ENCODE measurements around the gene HCAR2. TPM values are rescaled to one million over a fixed set of nuclear protein-coding genes. Genes with fewer than 3 reads are reported as not detected.
A peak's percentile ranks its signal among the peaks of the same experiment; 100 is the strongest.
"Not testable (repeated sequence)": the region's sequence is repeated elsewhere in the genome, so short reads cannot be mapped to it uniquely, and the experiment has no call there.

HCAR2 gene
- total and polyA plus RNA-seq, 3 experiments from 2014 or later, result not detected

GRCh38 chr12:122668268-122668667 is 34.9 kb downstream of the HCAR2 start:
- H3K27ac Mint-ChIP-seq, result no peak overlapping the region
- POLR2A ChIA-PET, result no interaction called here

GRCh38 chr12:122665759-122666158 is 37.4 kb downstream of the HCAR2 start:
- Histone ChIP-seq H3K4me1 (ENCODE audit: insufficient read depth, low read length) (no peaks in the 10 kb centered on the region), H3K27ac (ENCODE audit: low read depth, low read length) (no peak overlapping the region), H3K36me3 (ENCODE audit: insufficient read depth, low read length) (no peaks in the 10 kb centered on the region), H3K4me3 (ENCODE audit: low read length) (no peak overlapping the region), H3K27me3 (ENCODE audit: insufficient read depth, low read length, poor library complexity, severe bottlenecking) (no peaks in the 10 kb centered on the region), H3K9me3 (ENCODE audit: low read length) (no peaks in the 10 kb centered on the region)
- peaks cover 0 to 3% of the 10 kb centered on the region in 2 donors for H3K27me3 Mint-ChIP-seq
- H3K27ac Mint-ChIP-seq, result no peak overlapping the region
- H3K9me3 Mint-ChIP-seq, result no peaks in the 10 kb centered on the region
- CTCF ChIA-PET, result no interaction called here
- H3K4me3 Mint-ChIP-seq, result no peak overlapping the region
- POLR2A ChIA-PET, result no interaction called here
- no peaks in the 10 kb centered on the region for H3K36me3 Mint-ChIP-seq
- H3K4me1 Mint-ChIP-seq, result peaks cover 0 to 2% (median 0%) of the 10 kb centered on the region in 3 donors
- no peak for DNase-seq

More at GRCh38 chr12:122668268-122668667, 34.9 kb downstream of the HCAR2 start:
- no peak for DNase-seq
- H3K4me1 Mint-ChIP-seq, result peaks cover 0 to 2% (median 0%) of the 10 kb centered on the region in 3 donors
- H3K36me3 ChIP-seq (ENCODE audit: insufficient read depth, low read length), result no peaks in the 10 kb centered on the region
- no peaks in the 10 kb centered on the region for H3K36me3 Mint-ChIP-seq
- H3K9me3 Mint-ChIP-seq, result no peaks in the 10 kb centered on the region
- H3K27me3 ChIP-seq (ENCODE audit: insufficient read depth, low read length, poor library complexity, severe bottlenecking), result no peaks in the 10 kb centered on the region
- no peak overlapping the region for H3K27ac ChIP-seq (ENCODE audit: low read depth, low read length)
- H3K4me1 ChIP-seq (ENCODE audit: insufficient read depth, low read length), result no peaks in the 10 kb centered on the region
- H3K4me3 ChIP-seq (ENCODE audit: low read length), result no peak overlapping the region
- CTCF ChIA-PET, result interaction anchor here (1.2 kb wide), 1 partner anchor 15 kb away, joined by 3 read pairs; no protein-coding TSS in a partner anchor
- no peak overlapping the region for H3K4me3 Mint-ChIP-seq
- H3K27me3 Mint-ChIP-seq, result peaks cover 0 to 6% of the 10 kb centered on the region in 2 donors
- no peaks in the 10 kb centered on the region for H3K9me3 ChIP-seq (ENCODE audit: low read length)

- Histone ChIP-seq H3K27ac (ENCODE audit: low read depth, low read length) (no peak overlapping the region), H3K4me1 (ENCODE audit: insufficient read depth, low read length) (no peaks in the 10 kb centered on the region), H3K4me3 (ENCODE audit: low read length) (no peak overlapping the region), H3K9me3 (ENCODE audit: low read length) (no peaks in the 10 kb centered on the region), H3K27me3 (ENCODE audit: insufficient read depth, low read length, poor library complexity, severe bottlenecking) (no peaks in the 10 kb centered on the region), H3K36me3 (ENCODE audit: insufficient read depth, low read length) (no peaks in the 10 kb centered on the region)
- ChIA-PET CTCF (no interaction called here), POLR2A (no interaction called here)
- Mint-ChIP-seq H3K27ac (peak overlapping the region in 1 of 8 donors; percentile 76), H3K27me3 (peaks cover 0 to 3% of the 10 kb centered on the region in 2 donors), H3K36me3 (no peaks in the 10 kb centered on the region), H3K9me3 (no peaks in the 10 kb centered on the region), H3K4me1 (peaks cover 0 to 2% (median 0%) of the 10 kb centered on the region in 3 donors), H3K4me3 (no peak overlapping the region)
- no peak for DNase-seq
These were observed 37.8 kb downstream of the HCAR2 start for GRCh38 chr12:122665349-122665748.

- no peak overlapping the region for H3K4me3 ChIP-seq (ENCODE audit: low read length)
- no peak overlapping the region for H3K27ac ChIP-seq (ENCODE audit: low read depth, low read length)
- Mint-ChIP-seq H3K9me3 (no peaks in the 10 kb centered on the region), H3K4me3 (no peak overlapping the region), H3K27ac (peak overlapping the region in 2 of 8 donors; percentile 14 to 38), H3K4me1 (peaks cover 0 to 2% (median 0%) of the 10 kb centered on the region in 3 donors), H3K36me3 (no peaks in the 10 kb centered on the region), H3K27me3 (no peaks in the 10 kb centered on the region)
- POLR2A ChIA-PET, result no interaction called here
- no peaks in the 10 kb centered on the region for H3K36me3 ChIP-seq (ENCODE audit: insufficient read depth, low read length)
- no peak for DNase-seq
- CTCF ChIA-PET, result no interaction called here
- no peaks in the 10 kb centered on the region for H3K9me3 ChIP-seq (ENCODE audit: low read length)
- H3K27me3 ChIP-seq (ENCODE audit: insufficient read depth, low read length, poor library complexity, severe bottlenecking), result no peaks in the 10 kb centered on the region
- no peaks in the 10 kb centered on the region for H3K4me1 ChIP-seq (ENCODE audit: insufficient read depth, low read length)
These were observed 41.2 kb downstream of the HCAR2 start for GRCh38 chr12:122661938-122662337.

GRCh38 chr12:122661246-122661645 is 41.9 kb downstream of the HCAR2 start:
- Mint-ChIP-seq H3K27me3 (no peaks in the 10 kb centered on the region), H3K27ac (no peak overlapping the region), H3K36me3 (no peaks in the 10 kb centered on the region), H3K4me1 (peaks cover 0 to 2% (median 0%) of the 10 kb centered on the region in 3 donors), H3K4me3 (no peak overlapping the region), H3K9me3 (no peaks in the 10 kb centered on the region)
- H3K36me3 ChIP-seq (ENCODE audit: insufficient read depth, low read length), result no peaks in the 10 kb centered on the region
- ChIA-PET POLR2A (no interaction called here), CTCF (no interaction called here)
- no peak overlapping the region for H3K4me3 ChIP-seq (ENCODE audit: low read length)
- H3K27me3 ChIP-seq (ENCODE audit: insufficient read depth, low read length, poor library complexity, severe bottlenecking), result no peaks in the 10 kb centered on the region
- no peaks in the 10 kb centered on the region for H3K9me3 ChIP-seq (ENCODE audit: low read length)
- H3K27ac ChIP-seq (ENCODE audit: low read depth, low read length), result no peak overlapping the region
- H3K4me1 ChIP-seq (ENCODE audit: insufficient read depth, low read length), result no peaks in the 10 kb centered on the region
- DNase-seq, result no peak

- no peaks in the 10 kb centered on the region for H3K27me3 ChIP-seq (ENCODE audit: insufficient read depth, low read length, poor library complexity, severe bottlenecking)
- peak overlapping the region in 1 of 8 donors; percentile 92 for H3K27ac Mint-ChIP-seq
- no peaks in the 10 kb centered on the region for H3K36me3 Mint-ChIP-seq
- DNase-seq, result no peak
- no peaks in the 10 kb centered on the region for H3K4me1 ChIP-seq (ENCODE audit: insufficient read depth, low read length)
- no peaks in the 10 kb centered on the region for H3K9me3 Mint-ChIP-seq
- H3K4me3 ChIP-seq (ENCODE audit: low read length), result no peak overlapping the region
- H3K27ac ChIP-seq (ENCODE audit: low read depth, low read length), result no peak overlapping the region
- H3K4me3 Mint-ChIP-seq, result no peak overlapping the region
- ChIA-PET CTCF (no interaction called here), POLR2A (no interaction called here)
- H3K27me3 Mint-ChIP-seq, result no peaks in the 10 kb centered on the region
- H3K9me3 ChIP-seq (ENCODE audit: low read length), result no peaks in the 10 kb centered on the region
- H3K36me3 ChIP-seq (ENCODE audit: insufficient read depth, low read length), result no peaks in the 10 kb centered on the region
- no peaks in the 10 kb centered on the region for H3K4me1 Mint-ChIP-seq
These were observed 43.6 kb downstream of the HCAR2 start for GRCh38 chr12:122659579-122659978.

GRCh38 chr12:122656298-122656697 is 46.9 kb downstream of the HCAR2 start:
- Histone ChIP-seq H3K27me3 (ENCODE audit: insufficient read depth, low read length, poor library complexity, severe bottlenecking) (no peaks in the 10 kb centered on the region), H3K4me3 (ENCODE audit: low read length) (no peak overlapping the region), H3K27ac (ENCODE audit: low read depth, low read length) (no peak overlapping the region), H3K9me3 (ENCODE audit: low read length) (no peaks in the 10 kb centered on the region), H3K4me1 (ENCODE audit: insufficient read depth, low read length) (no peaks in the 10 kb centered on the region), H3K36me3 (ENCODE audit: insufficient read depth, low read length) (no peaks in the 10 kb centered on the region)
- Mint-ChIP-seq H3K36me3 (no peaks in the 10 kb centered on the region), H3K27me3 (peaks cover 0 to 3% of the 10 kb centered on the region in 2 donors), H3K9me3 (no peaks in the 10 kb centered on the region), H3K4me3 (no peak overlapping the region), H3K27ac (no peak overlapping the region), H3K4me1 (no peaks in the 10 kb centered on the region)
- ChIA-PET CTCF (interaction anchor here (0.9 kb wide), 1 partner anchor 87 kb away, joined by 3 read pairs; no protein-coding TSS in a partner anchor), POLR2A (no interaction called here)
- no peak for DNase-seq

GRCh38 chr12:122653291-122653690 is 49.9 kb downstream of the HCAR2 start:
- H3K27me3 ChIP-seq (ENCODE audit: insufficient read depth, low read length, poor library complexity, severe bottlenecking); H3K4me3 Mint-ChIP-seq; H3K9me3 ChIP-seq (ENCODE audit: low read length); H3K27me3 Mint-ChIP-seq; H3K9me3 Mint-ChIP-seq; H3K36me3 ChIP-seq (ENCODE audit: insufficient read depth, low read length); H3K27ac Mint-ChIP-seq; H3K27ac ChIP-seq (ENCODE audit: low read depth, low read length); H3K36me3 Mint-ChIP-seq; H3K4me1 ChIP-seq (ENCODE audit: insufficient read depth, low read length); H3K4me3 ChIP-seq (ENCODE audit: low read length); POLR2A ChIA-PET; H3K4me1 Mint-ChIP-seq; DNase-seq; CTCF ChIA-PET: not testable (repeated sequence)
